ENCODE results near the gene RTCA.
A peak's percentile ranks its signal among the peaks of the same experiment; 100 is the strongest.
"Not testable (repeated sequence)": the region's sequence is repeated elsewhere in the genome, so short reads cannot be mapped to it uniquely, and the experiment has no call there.

Gene RTCA

GRCh38 chr1:100253552-100253951 is 12.5 kb upstream of the RTCA start:
- no peak for DNase-seq (ENCODE audit: low read depth, low spot score)
- no peak overlapping the region for H3K4me3 ChIP-seq (ENCODE audit: low read length)

DNA sequence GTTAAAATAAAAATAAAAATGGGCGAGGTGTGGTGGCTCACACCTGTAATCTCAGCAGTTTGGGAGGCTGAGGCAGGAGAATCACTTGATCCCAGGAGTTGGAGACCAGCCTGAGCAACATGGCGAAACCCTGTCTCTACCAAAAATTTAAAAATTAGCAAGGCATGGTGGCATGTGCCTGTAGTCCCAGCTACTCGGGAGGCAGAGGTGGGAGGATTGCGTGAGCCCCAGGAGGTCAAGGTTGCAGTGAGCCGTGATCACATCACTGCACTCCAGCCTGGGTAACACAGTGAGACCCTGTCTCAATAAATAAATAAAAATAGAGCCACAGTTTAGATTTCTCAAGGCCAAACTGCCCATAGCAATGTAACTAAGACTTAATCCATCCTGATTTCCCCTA is 9.7 kb upstream of the RTCA start:
- not testable (repeated sequence) for H3K4me3 ChIP-seq (ENCODE audit: low read length); DNase-seq (ENCODE audit: low read depth, low spot score)

DNA sequence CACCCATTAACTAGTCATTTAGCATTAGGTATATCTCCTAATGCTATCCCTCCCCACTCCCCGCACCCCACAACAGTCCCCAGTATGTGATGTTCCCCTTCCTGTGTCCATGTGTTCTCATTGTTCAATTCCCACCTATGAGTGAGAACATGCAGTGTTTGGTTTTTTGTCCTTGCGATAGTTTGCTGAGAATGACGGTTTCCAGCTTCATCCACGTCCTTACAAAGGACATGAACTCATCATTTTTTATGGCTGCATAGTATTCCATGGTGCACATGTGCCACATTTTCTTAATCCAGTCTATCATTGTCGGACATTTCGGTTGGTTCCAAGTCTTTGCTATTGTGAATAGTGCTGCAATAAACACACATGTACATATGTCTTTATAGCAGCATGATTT is 7.6 kb upstream of the RTCA start:
- not testable (repeated sequence) for H3K4me3 ChIP-seq (ENCODE audit: low read length); DNase-seq (ENCODE audit: low read depth, low spot score)

GRCh38 chr1:100261686-100262085 is 4.3 kb upstream of the RTCA start:
- H3K4me3 ChIP-seq (ENCODE audit: low read length) = no peak overlapping the region
- DNase-seq (ENCODE audit: low read depth, low spot score) = no peak

GRCh38 chr1:100264081-100264480 is 1.9 kb upstream of the RTCA start:
- H3K4me3 ChIP-seq (ENCODE audit: low read length); DNase-seq (ENCODE audit: low read depth, low spot score): not testable (repeated sequence)

DNA sequence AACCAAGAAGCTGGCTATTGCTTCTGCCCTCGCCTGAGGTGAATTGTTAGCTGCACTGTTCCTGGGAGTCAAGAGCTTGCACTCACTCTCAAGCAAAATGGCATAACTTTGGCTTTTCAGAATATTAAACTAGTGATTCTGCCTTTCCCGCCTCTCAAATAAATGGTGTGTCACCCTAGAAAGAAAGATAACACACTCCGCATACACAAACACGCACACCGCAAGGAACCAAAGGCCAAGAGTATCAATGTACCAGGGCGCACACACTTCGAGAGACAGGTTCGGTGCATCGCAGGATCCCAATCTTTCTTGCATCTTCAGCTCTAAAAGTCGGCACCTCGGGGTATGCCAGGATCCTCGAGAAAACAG is 470 bp upstream of the RTCA start:
- H3K4me3 ChIP-seq (ENCODE audit: low read length) = peak overlapping the region; percentile 86
- DNase-seq (ENCODE audit: low read depth, low spot score) = no peak

GRCh38 chr1:100266741-100267140 is 725 bp downstream of the RTCA start:
- no peak for DNase-seq (ENCODE audit: low read depth, low spot score)
- H3K4me3 ChIP-seq (ENCODE audit: low read length) = peak overlapping the region; percentile 86

DNA sequence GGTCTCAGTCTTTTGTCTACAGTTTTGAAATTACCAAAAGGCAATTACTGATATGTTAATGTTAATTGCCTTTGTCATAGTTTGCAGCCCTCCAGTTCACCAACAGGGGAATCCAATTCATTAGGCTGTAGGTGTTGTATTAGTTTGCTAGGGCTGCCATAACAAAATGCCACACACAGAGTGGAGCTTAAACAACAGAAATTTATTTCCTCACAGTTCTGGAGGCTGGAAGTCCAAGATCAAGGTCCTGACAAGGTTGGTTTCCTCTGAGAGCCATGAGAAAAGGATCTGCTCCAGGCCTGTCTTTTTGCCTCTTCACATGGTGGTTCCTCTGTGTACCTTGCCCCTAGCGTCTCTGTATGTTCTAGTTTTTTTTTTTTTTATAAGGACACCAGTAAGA is 1.3 kb downstream of the RTCA start:
- no peak for DNase-seq (ENCODE audit: low read depth, low spot score)
- peak overlapping the region; percentile 86 for H3K4me3 ChIP-seq (ENCODE audit: low read length)

DNA sequence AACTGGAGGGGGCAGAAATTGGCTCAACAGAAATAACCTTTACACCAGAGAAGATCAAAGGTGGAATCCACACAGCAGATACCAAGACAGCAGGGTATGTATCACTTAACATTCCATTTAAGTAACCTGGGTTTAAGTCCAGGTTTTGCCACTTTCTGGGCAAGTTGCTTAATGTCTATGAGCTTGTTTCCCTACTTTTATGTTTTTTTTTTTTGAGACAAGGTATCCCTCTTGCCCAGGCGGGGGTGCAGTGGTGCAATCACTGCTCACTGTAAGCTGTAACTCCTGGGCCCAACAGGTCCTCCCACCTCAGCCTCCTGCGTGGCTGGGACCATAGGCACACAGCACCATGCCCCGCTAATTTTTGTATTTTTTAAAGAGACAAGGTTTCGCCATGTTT is 2.2 kb downstream of the RTCA start:
- DNase-seq (ENCODE audit: low read depth, low spot score) = no peak
- H3K4me3 ChIP-seq (ENCODE audit: low read length) = no peak overlapping the region

- DNase-seq (ENCODE audit: low read depth, low spot score) = no peak
- no peak overlapping the region for H3K4me3 ChIP-seq (ENCODE audit: low read length)
Measured at GRCh38 chr1:100277866-100278265, 11.8 kb downstream of the RTCA start.

- DNase-seq (ENCODE audit: low read depth, low spot score) = no peak
- H3K4me3 ChIP-seq (ENCODE audit: low read length) = no peak overlapping the region
Measured at GRCh38 chr1:100279358-100279923, 13.4 kb downstream of the RTCA start.

DNA sequence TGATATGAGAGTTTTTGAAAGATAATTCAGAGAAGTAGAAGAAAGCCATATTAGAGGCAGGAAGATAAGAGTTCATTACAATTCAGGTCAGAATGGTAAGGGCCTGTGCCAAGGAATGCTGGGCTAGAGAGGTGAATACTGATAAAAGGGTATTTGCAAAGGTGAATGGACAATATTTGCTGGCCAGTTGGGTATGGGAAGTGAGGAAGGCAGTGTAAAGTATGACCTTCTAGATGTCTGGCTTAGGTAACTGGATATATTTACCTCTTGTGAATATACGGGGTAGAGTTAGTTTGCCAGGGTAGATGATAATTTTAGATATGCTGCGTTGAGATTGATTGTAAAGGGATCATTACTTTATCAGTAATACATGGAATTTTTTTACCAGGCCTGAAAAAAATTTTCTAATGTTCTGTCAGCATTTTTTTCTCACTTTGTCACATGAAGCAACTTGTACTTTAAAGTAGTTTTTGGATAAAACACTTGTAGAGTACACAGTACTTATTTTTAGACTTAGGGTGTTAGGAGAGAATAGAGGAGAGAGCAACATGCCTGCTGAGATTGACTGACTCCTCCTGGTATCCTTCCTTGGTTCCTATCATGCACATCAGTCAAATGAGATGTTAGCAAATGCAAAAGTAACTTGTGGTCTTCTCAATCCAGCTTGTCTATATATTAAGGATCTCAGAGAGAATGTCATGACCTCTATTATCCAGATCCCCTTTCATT is 14.1 kb downstream of the RTCA start:
- no peak for DNase-seq (ENCODE audit: low read depth, low spot score)
- H3K4me3 ChIP-seq (ENCODE audit: low read length) = no peak overlapping the region

GRCh38 chr1:100284591-100284990 is 18.6 kb downstream of the RTCA start:
- no peak for DNase-seq (ENCODE audit: low read depth, low spot score)
- H3K4me3 ChIP-seq (ENCODE audit: low read length) = no peak overlapping the region

DNA sequence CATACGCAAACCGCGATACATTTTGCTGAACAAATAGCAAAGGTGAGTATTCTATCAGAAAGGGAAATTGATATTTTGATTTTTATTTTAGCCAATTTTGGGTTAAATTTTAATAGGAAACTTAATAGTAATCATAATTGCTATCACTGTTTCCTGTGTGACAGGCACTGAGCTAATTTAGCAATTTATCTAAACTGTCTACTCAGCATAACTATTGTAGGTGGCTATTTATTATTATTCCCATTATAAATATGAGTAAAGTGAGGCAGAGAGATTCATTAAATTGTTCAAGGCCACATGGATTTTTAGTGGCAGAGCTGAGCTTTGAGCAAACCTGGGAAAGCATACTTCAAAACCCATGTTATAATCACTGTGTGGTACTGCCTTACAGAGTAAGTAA is 21.1 kb downstream of the RTCA start:
- H3K4me3 ChIP-seq (ENCODE audit: low read length) = no peak overlapping the region
- DNase-seq (ENCODE audit: low read depth, low spot score) = no peak

DNA sequence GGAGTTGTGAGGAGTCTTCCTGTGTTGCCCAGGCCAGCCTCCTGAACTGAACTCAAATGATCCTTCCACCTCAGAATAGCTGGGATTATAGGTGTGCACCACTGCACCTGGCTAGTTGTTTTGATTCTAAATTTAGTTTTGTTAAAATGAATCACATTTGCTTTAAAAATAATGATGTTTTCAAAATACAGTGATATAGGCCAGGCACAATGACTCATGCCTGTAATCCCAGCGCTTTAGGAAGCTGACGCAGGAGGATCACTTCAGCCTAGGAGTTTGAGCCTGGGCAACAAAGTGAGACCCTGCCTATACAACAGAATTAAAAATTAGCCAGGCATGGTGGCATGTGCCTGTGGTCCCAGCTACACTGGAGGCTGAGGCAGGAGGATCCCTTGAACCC is 24.3 kb downstream of the RTCA start:
- no peak overlapping the region for H3K4me3 ChIP-seq (ENCODE audit: low read length)
- no peak for DNase-seq (ENCODE audit: low read depth, low spot score)

DNA sequence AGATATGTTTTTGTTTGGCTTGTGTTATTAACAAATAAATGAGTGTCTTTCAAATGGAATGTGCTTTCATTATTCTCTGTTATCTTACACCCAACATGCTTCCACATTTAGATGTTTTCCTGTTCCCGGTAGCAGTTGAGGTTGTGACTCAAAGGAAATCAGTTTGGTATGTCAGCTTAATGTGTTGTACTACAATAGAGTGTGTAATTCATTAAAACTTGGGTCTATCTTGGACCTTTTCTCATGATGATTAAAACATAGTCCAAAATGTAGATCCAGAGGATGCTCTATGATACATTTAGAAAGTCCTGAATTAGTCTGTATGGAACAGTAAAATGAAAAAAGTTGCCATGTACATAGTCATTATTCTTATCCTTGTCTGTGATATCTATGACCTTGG is 26.7 kb downstream of the RTCA start:
- DNase-seq (ENCODE audit: low read depth, low spot score) = no peak

GRCh38 chr1:100296140-100296539 is 30.1 kb downstream of the RTCA start:
- H3K4me3 ChIP-seq (ENCODE audit: low read length) = no peak overlapping the region
- no peak for DNase-seq (ENCODE audit: low read depth, low spot score)

More for the DNA sequence above, 26.7 kb downstream of the RTCA start:
- H3K4me3 ChIP-seq (ENCODE audit: low read length) = no peak overlapping the region

DNA sequence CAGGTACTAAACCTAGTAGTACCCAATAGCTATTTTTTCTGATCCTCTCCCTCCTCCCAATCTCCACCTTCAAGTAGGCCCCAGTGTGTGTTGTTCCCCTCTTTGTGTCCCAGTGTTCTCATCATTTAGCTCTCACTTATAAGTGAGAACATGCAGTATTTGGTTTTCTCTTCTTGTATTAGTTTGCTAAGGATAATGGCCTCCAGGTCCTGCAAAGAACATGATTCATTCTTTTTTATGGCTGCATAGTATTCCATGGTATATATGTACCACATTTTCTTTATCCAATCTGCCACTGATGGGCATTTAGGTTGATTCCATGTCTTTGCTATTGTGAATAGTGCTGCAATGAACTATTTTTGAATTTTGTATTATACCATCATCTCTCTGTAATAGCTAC is 31.0 kb downstream of the RTCA start:
- not testable (repeated sequence) for H3K4me3 ChIP-seq (ENCODE audit: low read length); DNase-seq (ENCODE audit: low read depth, low spot score)

DNA sequence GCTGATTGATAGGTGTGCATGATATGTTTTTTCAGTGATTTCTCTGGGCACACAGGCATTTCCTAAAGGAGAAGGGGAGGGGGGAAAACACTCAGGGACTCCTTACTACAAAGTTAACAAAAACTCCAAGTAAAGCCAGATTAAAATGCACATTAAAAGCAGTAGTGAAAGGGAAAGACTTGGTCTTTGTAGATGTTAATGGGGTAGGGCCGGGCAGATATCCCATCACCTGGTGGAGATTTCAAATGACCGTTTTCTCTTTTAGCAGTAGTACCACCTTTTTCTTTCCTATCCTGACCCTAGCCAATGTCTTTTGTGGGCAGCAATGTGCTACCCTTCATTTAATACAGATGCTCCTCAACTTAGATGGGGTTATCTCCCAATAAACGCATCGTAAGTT is 32.5 kb downstream of the RTCA start:
- no peak for DNase-seq (ENCODE audit: low read depth, low spot score)
- H3K4me3 ChIP-seq (ENCODE audit: low read length) = no peak overlapping the region

DNA sequence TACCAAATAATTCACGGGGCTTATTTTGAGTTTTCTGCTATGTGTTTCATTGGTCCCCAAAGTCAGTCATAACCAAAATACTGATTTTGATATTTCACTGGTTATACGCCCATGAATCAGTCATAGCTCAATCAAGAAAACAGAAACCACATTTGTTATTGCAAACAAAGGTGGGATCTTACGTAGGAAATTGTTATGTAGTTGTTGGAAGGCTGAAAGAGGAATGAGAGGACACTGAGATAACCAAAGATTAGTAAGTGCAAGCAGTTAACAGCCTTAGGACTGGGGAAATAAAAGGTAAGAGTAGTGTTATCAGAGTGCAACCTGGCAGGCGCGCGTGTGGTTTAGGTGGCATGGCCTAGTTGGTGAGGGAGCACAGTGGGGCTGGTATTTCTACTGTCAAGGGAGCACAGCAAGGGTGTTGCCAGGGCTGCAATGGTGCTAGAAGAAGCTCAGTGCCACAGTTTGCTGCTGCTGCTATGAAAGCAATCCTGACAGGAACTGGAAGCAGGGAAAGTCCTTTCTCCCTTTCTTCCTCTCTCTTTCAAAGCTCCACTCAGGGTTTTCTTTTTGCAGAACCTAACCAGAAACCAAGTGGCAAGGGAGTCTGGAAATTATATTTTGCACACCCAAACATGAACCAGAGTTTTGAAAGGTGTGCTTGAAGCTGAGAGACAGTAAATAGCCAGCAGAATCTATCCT is 33.7 kb downstream of the RTCA start:
- H3K4me3 ChIP-seq (ENCODE audit: low read length) = no peak overlapping the region
- DNase-seq (ENCODE audit: low read depth, low spot score) = no peak

DNA sequence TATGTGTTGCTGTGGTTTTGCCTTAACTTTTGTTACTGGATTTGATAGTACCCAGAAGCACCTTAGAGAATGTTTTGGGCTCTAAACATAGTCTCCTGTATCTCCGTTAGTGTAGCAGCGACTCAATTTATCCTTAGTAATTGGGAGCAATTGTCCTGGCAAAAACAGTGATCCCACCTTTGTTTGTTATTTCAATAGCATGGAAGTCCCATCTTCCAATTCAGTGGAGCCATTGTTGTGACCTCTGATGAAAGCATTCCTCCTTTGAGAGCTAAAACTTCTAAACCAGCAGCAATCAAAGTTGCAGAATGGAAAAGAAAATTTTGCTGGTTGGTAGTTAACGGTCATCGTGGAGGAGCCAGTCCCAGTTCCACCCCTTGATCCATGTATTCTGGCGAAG is 34.7 kb downstream of the RTCA start:
- no peak overlapping the region for H3K4me3 ChIP-seq (ENCODE audit: low read length)
- no peak for DNase-seq (ENCODE audit: low read depth, low spot score)
